Neural crest cell (in vitro differentiated cells): Measurements from ENCODE around the gene IKZF3. TPM values are rescaled to one million over a fixed set of nuclear protein-coding genes. Genes with fewer than 3 reads are reported as not detected.

ENCODE experiments used
- DNase-seq: peaks from one replicate; pipeline ENCODE4 v3.0.0; 2021; ENCODE audit warnings: low read depth, mixed read lengths, low spot score
- H3K27ac Mint-ChIP-seq: one replicate; pipeline ENCODE4 v1.8.0; 2021; ENCODE audit warnings: mild to moderate bottlenecking, mixed read lengths; ENCODE audit not compliant: unreplicated experiment
- H3K27me3 Mint-ChIP-seq: 2 replicates; pipeline ENCODE4 v1.8.0; 2021; ENCODE audit warnings: low read depth, mild to moderate bottlenecking, mixed read lengths
- H3K36me3 Mint-ChIP-seq: 2 replicates; pipeline ENCODE4 v1.8.0; 2021; ENCODE audit warnings: low read depth, mild to moderate bottlenecking, mixed read lengths
- H3K4me1 Mint-ChIP-seq: 2 replicates; pipeline ENCODE4 v1.8.0; 2021; ENCODE audit warnings: mixed read lengths
- H3K4me3 Mint-ChIP-seq: one replicate; pipeline ENCODE4 v1.8.0; 2021; ENCODE audit warnings: mild to moderate bottlenecking, mixed read lengths
- H3K9me3 Mint-ChIP-seq: 2 replicates; pipeline ENCODE4 v1.8.0; 2021; ENCODE audit warnings: mixed read lengths
- total RNA-seq: library from RNA; stranded (reverse); gene quantifications from 2 replicates; pipeline ENCODE4 v1.2.1, GENCODE V29; 2021
- TF ChIP-seq, protein P1 (sequence below): fragments of 200-600 bp; sonication (generic); conservative IDR thresholded peaks from 2 replicates; pipeline ENCODE4 v1.5.0; 2021; ENCODE audit warnings: antibody characterized with exemption, mild to moderate bottlenecking

The IKZF3 gene
- total RNA-seq, 1 donor from 2014 or later: not detected

DNA sequence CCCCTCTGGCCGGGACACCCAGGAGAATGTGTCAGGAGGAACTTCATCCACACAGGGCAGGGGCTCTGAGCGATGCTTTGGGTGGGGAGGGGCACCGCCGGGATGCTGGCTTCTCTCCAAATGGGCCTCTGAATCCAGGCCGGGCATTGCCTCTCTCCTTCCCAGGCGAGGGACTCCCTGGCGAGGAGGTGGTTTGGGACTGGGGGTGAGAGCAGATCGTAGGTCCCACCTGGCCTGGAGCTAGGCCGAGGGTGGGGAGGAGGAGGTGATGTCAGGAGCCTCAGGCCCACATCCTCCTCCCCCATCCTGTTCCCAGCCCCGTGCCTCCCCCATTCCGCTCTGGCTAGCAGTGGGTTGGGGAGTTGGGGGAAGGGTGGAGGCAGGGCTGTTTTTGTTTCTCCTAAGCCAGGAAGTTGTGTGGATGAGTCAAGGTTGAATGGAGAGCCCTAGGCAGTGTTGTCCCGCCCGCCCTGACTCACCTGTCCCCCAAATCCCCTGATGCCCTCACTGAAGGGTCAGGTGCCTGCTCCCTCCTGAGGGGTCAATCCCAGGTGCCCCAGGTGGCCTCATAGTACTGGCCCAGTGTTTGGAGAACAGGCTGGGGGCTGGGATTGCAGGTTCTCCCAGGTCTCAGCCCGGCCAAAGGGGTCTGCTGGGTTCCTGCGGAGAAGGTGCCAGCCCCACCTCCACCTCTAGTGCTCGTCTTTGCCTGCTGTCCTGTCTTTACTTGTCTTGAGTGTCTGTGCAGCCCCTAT, 123.6 kb downstream of the IKZF3 start:
- Mint-ChIP-seq H3K4me3 (no peak overlapping the region), H3K9me3 (no peaks in the 10 kb centered on the region), H3K27me3 (peaks cover 93% of the 10 kb centered on the region), H3K27ac (no peak overlapping the region), H3K4me1 (no peaks in the 10 kb centered on the region), H3K36me3 (no peaks in the 10 kb centered on the region)
- TF ChIP-seq, protein P1, sequence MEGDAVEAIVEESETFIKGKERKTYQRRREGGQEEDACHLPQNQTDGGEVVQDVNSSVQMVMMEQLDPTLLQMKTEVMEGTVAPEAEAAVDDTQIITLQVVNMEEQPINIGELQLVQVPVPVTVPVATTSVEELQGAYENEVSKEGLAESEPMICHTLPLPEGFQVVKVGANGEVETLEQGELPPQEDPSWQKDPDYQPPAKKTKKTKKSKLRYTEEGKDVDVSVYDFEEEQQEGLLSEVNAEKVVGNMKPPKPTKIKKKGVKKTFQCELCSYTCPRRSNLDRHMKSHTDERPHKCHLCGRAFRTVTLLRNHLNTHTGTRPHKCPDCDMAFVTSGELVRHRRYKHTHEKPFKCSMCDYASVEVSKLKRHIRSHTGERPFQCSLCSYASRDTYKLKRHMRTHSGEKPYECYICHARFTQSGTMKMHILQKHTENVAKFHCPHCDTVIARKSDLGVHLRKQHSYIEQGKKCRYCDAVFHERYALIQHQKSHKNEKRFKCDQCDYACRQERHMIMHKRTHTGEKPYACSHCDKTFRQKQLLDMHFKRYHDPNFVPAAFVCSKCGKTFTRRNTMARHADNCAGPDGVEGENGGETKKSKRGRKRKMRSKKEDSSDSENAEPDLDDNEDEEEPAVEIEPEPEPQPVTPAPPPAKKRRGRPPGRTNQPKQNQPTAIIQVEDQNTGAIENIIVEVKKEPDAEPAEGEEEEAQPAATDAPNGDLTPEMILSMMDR: no peak
- DNase-seq: no peak

DNA sequence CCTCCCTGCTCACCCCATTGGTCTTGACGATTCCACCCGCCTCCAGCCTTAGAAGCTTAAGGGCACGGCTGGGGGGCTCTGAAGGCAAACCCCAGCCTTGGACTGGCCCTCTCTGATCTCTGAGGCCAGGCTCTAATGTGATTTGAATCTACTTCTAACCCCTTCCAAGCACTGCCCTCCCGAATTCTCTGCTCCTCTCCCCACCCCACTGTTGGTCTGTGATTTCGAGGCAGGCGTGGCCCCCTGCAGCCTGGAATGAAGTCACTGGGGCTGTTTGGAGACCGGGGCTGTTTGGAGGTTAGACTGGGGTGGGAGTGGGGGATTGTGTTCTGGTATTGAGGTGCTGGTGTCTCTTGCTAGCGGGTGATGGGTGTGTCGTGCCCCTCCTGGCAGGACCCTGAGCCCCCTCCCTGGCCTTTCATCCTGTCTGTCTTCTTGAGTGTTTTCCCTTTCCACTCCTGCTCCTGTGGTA, 124.2 kb downstream of the IKZF3 start:
- Mint-ChIP-seq H3K4me3 (no peak overlapping the region), H3K27me3 (peaks cover 97% of the 10 kb centered on the region), H3K36me3 (no peaks in the 10 kb centered on the region), H3K4me1 (no peaks in the 10 kb centered on the region), H3K9me3 (no peaks in the 10 kb centered on the region), H3K27ac (no peak overlapping the region)
- no peak for DNase-seq
- TF ChIP-seq, protein P1: no peak

DNA sequence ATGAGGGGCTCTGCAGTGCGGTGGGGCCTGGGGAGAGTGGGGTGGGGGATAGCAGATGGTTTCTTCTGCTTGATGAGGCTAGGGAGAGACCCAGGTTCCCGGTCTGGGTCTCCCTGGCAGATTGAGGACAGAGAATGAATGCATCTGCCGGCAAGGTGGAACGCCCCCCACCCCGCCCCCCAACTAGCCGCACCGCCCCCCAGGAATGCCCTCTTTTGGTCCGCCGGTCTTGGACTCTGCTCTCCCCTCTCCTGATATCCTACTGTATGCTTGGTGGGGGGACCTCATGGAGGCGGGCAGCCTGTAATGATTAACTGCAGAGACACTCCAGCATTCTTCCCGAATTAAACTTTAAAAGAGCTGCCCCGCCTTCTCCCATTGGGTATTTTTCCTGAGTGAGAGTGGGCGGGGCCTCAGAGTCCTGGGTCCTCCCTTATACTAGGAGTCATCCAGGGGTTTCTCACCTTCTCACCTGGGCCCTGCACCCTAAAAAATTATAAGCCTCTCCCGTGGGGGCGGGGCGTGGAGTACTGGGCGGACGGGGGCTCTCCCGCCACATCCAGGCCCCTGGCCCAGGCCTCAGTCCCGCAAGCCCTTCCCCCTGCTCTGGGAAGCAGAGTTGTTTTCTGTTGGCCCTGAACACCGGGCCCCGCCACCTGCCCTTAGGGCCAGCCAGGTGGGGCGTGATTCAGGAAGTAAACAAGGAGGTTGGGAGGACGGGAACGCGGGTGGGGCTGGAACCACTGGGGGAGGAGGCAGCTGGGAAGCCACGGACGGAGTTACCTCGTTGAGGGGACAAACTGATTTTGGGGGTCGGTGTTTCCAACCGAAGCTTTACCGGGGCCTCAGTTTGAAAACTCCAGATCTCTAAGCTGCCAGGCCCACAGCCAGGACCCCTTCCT, 124.9 kb downstream of the IKZF3 start:
- TF ChIP-seq, protein P1: no peak
- Mint-ChIP-seq H3K4me3 (peak overlapping the region; percentile 65), H3K36me3 (no peaks in the 10 kb centered on the region), H3K9me3 (no peaks in the 10 kb centered on the region), H3K4me1 (no peaks in the 10 kb centered on the region), H3K27ac (no peak overlapping the region), H3K27me3 (peaks cover 94% of the 10 kb centered on the region)
- no peak for DNase-seq

GRCh38 chr17:39738568-39738901, 125.6 kb downstream of the IKZF3 start:
- Mint-ChIP-seq H3K9me3 (no peaks in the 10 kb centered on the region), H3K27ac (no peak overlapping the region), H3K4me1 (no peaks in the 10 kb centered on the region), H3K4me3 (no peak overlapping the region), H3K36me3 (no peaks in the 10 kb centered on the region), H3K27me3 (peaks cover 89% of the 10 kb centered on the region)
- DNase-seq: no peak
- TF ChIP-seq, protein P1: no peak

- no peak within 1 kb of the TSS for H3K4me3 Mint-ChIP-seq
- TF ChIP-seq, protein P1: no peak
- H3K9me3 Mint-ChIP-seq: no peaks in the 10 kb centered on the region
- no peak within 1 kb of the TSS for H3K27ac Mint-ChIP-seq
- H3K27me3 Mint-ChIP-seq: peaks cover 87% of the 10 kb centered on the region
- no peaks in the 10 kb centered on the region for H3K36me3 Mint-ChIP-seq
- DNase-seq: no peak
- H3K4me1 Mint-ChIP-seq: no peaks in the 10 kb centered on the region
Measured at GRCh38 chr17:39737760-39738567, 126.1 kb downstream of the IKZF3 start, which contains the start of gene GRB7. Gene GRB7, plus strand, starts transcription at chr17:39737938. Its CDS starts 4,364 bp downstream, at chr17:39742302.
